Endothelial cell of umbilical vein (primary cell): ENCODE results near the gene LYRM1. TPM values are rescaled to one million over a fixed set of nuclear protein-coding genes. Genes with fewer than 3 reads are reported as not detected.
"Not testable (repeated sequence)": the region's sequence is repeated elsewhere in the genome, so short reads cannot be mapped to it uniquely, and the experiment has no call there.

Source experiments
- BruUV-seq: library from RNA; stranded (reverse); fragments of 400-500 nt; replicated peaks from 2 replicates; lab custom pipeline; 2021; lab: Mats Ljungman, UMichigan
- CTCF ChIA-PET: fragments of 300-600, 350-600 bp; sonication (Branson Sonifier 250); formaldehyde crosslinking; loops from one replicate; lab custom pipeline; 2021; ENCODE audit warnings: antibody characterized with exemption, inconsistent platforms; lab: Charles Lee
- POLR2A ChIA-PET: fragments of 300-600, 350-600 bp; sonication (Branson Sonifier 250); formaldehyde crosslinking; loops from one replicate; lab custom pipeline; 2021; ENCODE audit warnings: antibody characterized with exemption, inconsistent platforms; lab: Charles Lee
- DNase-seq: peaks from one replicate; pipeline ENCODE4 v3.0.0-alpha.2; 2011; ENCODE audit warnings: low read depth, low spot score
- FAIRE-seq: peaks from 2 replicates; lab custom pipeline; 2011; peaks lifted over from hg19 to GRCh38; lab: Jason Lieb, UNC
- H2AFZ ChIP-seq: 2 replicates; pipeline ENCODE4 v1.6.0; 2012; ENCODE audit warnings: low read depth, low read length, control low read depth, inconsistent platforms
- H3K27ac ChIP-seq: 2 replicates; pipeline ENCODE4 v1.5.1; 2011; ENCODE audit warnings: low read depth, mild to moderate bottlenecking, control low read depth, low read length, moderate library complexity; ENCODE audit not compliant: insufficient read depth
- H3K27me3 ChIP-seq, 2 experiments: 2 replicates each; pipeline versions ENCODE4 v1.6.0 to v1.6.1; 2011; ENCODE audit warnings: low read length in 2 of 2, mixed read lengths in 1 of 2; ENCODE audit not compliant: control insufficient read depth in 2 of 2, insufficient read depth in 2 of 2
- H3K36me3 ChIP-seq, 2 experiments: 2 replicates in 1 of 2; 3 replicates in 1 of 2; pipeline ENCODE4 v1.5.1; 2011; ENCODE audit warnings: low read length in 2 of 2, mild to moderate bottlenecking in 1 of 2, moderate library complexity in 1 of 2; ENCODE audit not compliant: control insufficient read depth in 2 of 2, insufficient read depth in 2 of 2; ENCODE audit errors: extremely low read depth in 1 of 2
- H3K4me1 ChIP-seq: 3 replicates; pipeline ENCODE4 v1.5.1; 2011; ENCODE audit warnings: mild to moderate bottlenecking, low read length; ENCODE audit not compliant: control insufficient read depth, insufficient read depth; ENCODE audit errors: extremely low read depth
- H3K4me2 ChIP-seq: 2 replicates; pipeline ENCODE4 v1.6.1; 2011; ENCODE audit warnings: low read length, control low read depth, mixed read lengths; ENCODE audit not compliant: insufficient read depth
- H3K4me3 ChIP-seq, 3 experiments: fragments of 200-600 bp in 1 of 3; sonication (generic), shearing (Covaris generic) in 1 of 3; replicated peaks in 1 of 3; 2 replicates each; pipeline ENCODE4 v1.5.1; 2011 to 2016; ENCODE audit warnings: control low read depth in 3 of 3, low read length in 3 of 3, mild to moderate bottlenecking in 2 of 3, inconsistent platforms in 1 of 3, low read depth in 1 of 3, moderate library complexity in 1 of 3; ENCODE audit not compliant: insufficient read depth in 1 of 3
- H3K79me2 ChIP-seq: 2 replicates; pipeline ENCODE4 v1.6.0; 2012; ENCODE audit warnings: low read length, inconsistent platforms; ENCODE audit not compliant: control insufficient read depth, insufficient read depth
- H3K9ac ChIP-seq: replicated peaks from 2 replicates; pipeline ENCODE3; 2011; ENCODE audit warnings: low read length, control low read depth; ENCODE audit not compliant: insufficient read depth; ENCODE audit errors: extremely low read depth
- H3K9me1 ChIP-seq: replicated peaks from 3 replicates; pipeline ENCODE4 v1.6.0; 2011; ENCODE audit warnings: mild to moderate bottlenecking, low read length; ENCODE audit not compliant: control insufficient read depth, insufficient read depth; ENCODE audit errors: extremely low read depth
- H3K9me3 ChIP-seq: replicated peaks from 2 replicates; pipeline ENCODE4 v1.5.1; 2012; ENCODE audit warnings: low read length, inconsistent platforms; ENCODE audit not compliant: control insufficient read depth, insufficient read depth
- H4K20me1 ChIP-seq: replicated peaks from 2 replicates; pipeline ENCODE3; 2011; ENCODE audit warnings: mild to moderate bottlenecking, low read length; ENCODE audit not compliant: control insufficient read depth, insufficient read depth; ENCODE audit errors: extremely low read depth
- CTCF ChIP-seq, 2 donors: IDR thresholded peaks; 1 replicate in 1 of 2; 2 replicates in 1 of 2; pipeline ENCODE4 v1.5.1; 2011; ENCODE audit warnings: low read length in 2 of 2, mild to moderate bottlenecking in 2 of 2, moderate library complexity in 2 of 2, control low read depth in 1 of 2, inconsistent platforms in 1 of 2, low read depth in 1 of 2; ENCODE audit not compliant: insufficient read depth in 1 of 2; ENCODE audit errors: extremely low read depth in 1 of 2
- EZH2 ChIP-seq: IDR thresholded peaks from 2 replicates; pipeline ENCODE4 v1.6.1; 2012; ENCODE audit warnings: borderline replicate concordance, low read depth, mild to moderate bottlenecking, moderate library complexity, low read length, inconsistent platforms; ENCODE audit not compliant: severe bottlenecking
- FOS ChIP-seq: IDR thresholded peaks from 2 replicates; pipeline ENCODE4 v1.6.1; 2011; ENCODE audit warnings: mild to moderate bottlenecking, low read length, moderate library complexity, borderline replicate concordance; ENCODE audit not compliant: insufficient read depth
- GATA2 ChIP-seq: IDR thresholded peaks from 2 replicates; pipeline ENCODE4 v1.7.0; 2011; ENCODE audit warnings: low read depth, mild to moderate bottlenecking, moderate library complexity, mixed read lengths, low read length; ENCODE audit not compliant: insufficient read length, insufficient read depth
- JUN ChIP-seq: IDR thresholded peaks from 2 replicates; pipeline ENCODE4 v1.6.1; 2011; ENCODE audit warnings: borderline replicate concordance, low read depth; ENCODE audit not compliant: insufficient read length, insufficient read depth
- MAX ChIP-seq: IDR thresholded peaks from 2 replicates; pipeline ENCODE4 v1.6.1; 2011; ENCODE audit not compliant: insufficient read depth, insufficient read length
- MYC ChIP-seq: IDR thresholded peaks from one replicate; pipeline ENCODE4 v1.6.1; 2011; ENCODE audit warnings: mild to moderate bottlenecking, low read depth, low read length
- POLR2A ChIP-seq: IDR thresholded peaks from 2 replicates; pipeline ENCODE4 v1.6.1; 2012; ENCODE audit warnings: low read depth, mild to moderate bottlenecking, control low read depth, low read length
- POLR2AphosphoS5 ChIP-seq: IDR thresholded peaks from 2 replicates; pipeline ENCODE4 v1.6.1; 2012; ENCODE audit warnings: low read depth, mild to moderate bottlenecking, control low read depth, low read length, moderate library complexity; ENCODE audit not compliant: insufficient read depth
- dilution Hi-C: fragments of 300-500 bp; cut with MboI; formaldehyde crosslinking; loops from one replicate; pipeline ENCODE4 v1.15.0; 2019; ENCODE audit warnings: low sequenced_read_pairs; ENCODE audit not compliant: extremely low pct_ligation_motif_present
- intact Hi-C: fragments of 100-400 bp; cut with micrococcal nuclease; formaldehyde crosslinking; loops from one replicate; pipeline ENCODE4 v1.10.0; 2022
- polyA plus RNA-seq, 4 experiments: library from polyadenylated mRNA; depleted of rRNA in 3 of 4; stranded (reverse) in 3 of 4; unstranded in 1 of 4; fragments of >200 nt; gene quantifications; 2 replicates each; pipeline versions ENCODE4 v1.2.1 to v1.2.3, GENCODE V29; 2011 to 2012; ENCODE audit warnings: missing spikeins in 1 of 4
- total RNA-seq: library from RNA; stranded (reverse); gene quantifications from 2 replicates; pipeline ENCODE4 v1.2.3, GENCODE V29; 2021

Gene LYRM1
- total and polyA plus RNA-seq, 2 donors (not counting 3 experiments of a cell fraction or from before 2014, with no cell fraction given), result 20.4 to 28.4 TPM

GRCh38 chr16:20971401-20971800 is 70.8 kb downstream of the LYRM1 start:
- Histone ChIP-seq H3K9me3 (no peaks in the 10 kb centered on the region), H3K36me3 (no peaks in the 10 kb centered on the region), H4K20me1 (no peaks in the 10 kb centered on the region), H3K27ac (no peak overlapping the region), H3K9ac (no peak overlapping the region), H2AFZ (no peak overlapping the region), H3K4me2 (no peak overlapping the region), H3K27me3 (no peaks in the 10 kb centered on the region), H3K4me1 (no peaks in the 10 kb centered on the region), H3K79me2 (no peaks in the 10 kb centered on the region), H3K9me1 (no peaks in the 10 kb centered on the region), H3K4me3 (no peak overlapping the region)
- POLR2A ChIA-PET, result no interaction called here
- BruUV-seq, result no TSS peak
- TF ChIP-seq MAX (no peak), MYC (no peak), GATA2 (no peak), FOS (no peak), POLR2A (no peak), CTCF (IDR thresholded peaks at IDR 0.05; ENCODE audit: extremely low read depth in 1 of 2, insufficient read depth in 1 of 2, low read depth in 1 of 2, low read length in 2 of 2) (no peak), POLR2AphosphoS5 (no peak), EZH2 (no peak), JUN (no peak)
- CTCF ChIA-PET, result no interaction called here
- DNase-seq (no peak), FAIRE-seq (no peak)
- dilution Hi-C loops (no loop called here), intact Hi-C loops (no loop called here)

- H3K9me3 ChIP-seq, BruUV-seq, H3K79me2 ChIP-seq, H3K27me3 ChIP-seq, H3K4me3 ChIP-seq, H3K9ac ChIP-seq, H3K4me1 ChIP-seq, H2AFZ ChIP-seq, intact Hi-C loops, H3K9me1 ChIP-seq, POLR2A ChIA-PET, H3K4me2 ChIP-seq, DNase-seq, H4K20me1 ChIP-seq, H3K36me3 ChIP-seq, CTCF ChIA-PET, FAIRE-seq, H3K27ac ChIP-seq, dilution Hi-C loops: not testable (repeated sequence)
These were observed 72.6 kb downstream of the LYRM1 start for GRCh38 chr16:20973201-20973600.
